Esophagus muscularis mucosa (tissue), 4 donors: ENCODE data around the gene B4GALT7. TPM values are rescaled to one million over a fixed set of nuclear protein-coding genes. Genes with fewer than 3 reads are reported as not detected.

ENCODE experiments used
- DNase-seq: peaks from one replicate; pipeline ENCODE4 v3.0.0-alpha.2; 2017; ENCODE audit errors: extremely low spot score
- H3K27ac ChIP-seq, 4 donors: fragments of 200-600 bp; sonication (generic); replicated peaks in 1 of 4; 1 replicate in 3 of 4; 2 replicates in 1 of 4; pipeline ENCODE4 v1.5.1; 2016 to 2019; ENCODE audit warnings: mild to moderate bottlenecking in 1 of 4
- H3K27me3 ChIP-seq, 4 donors: fragments of 200-600 bp; sonication (generic); one replicate each; pipeline versions ENCODE4 v1.5.1 to v1.6.0; 2016 to 2019
- H3K36me3 ChIP-seq, 4 donors: fragments of 200-600 bp; sonication (generic); one replicate each; pipeline ENCODE4 v1.5.1; 2016 to 2019
- H3K4me1 ChIP-seq, 4 donors: fragments of 200-600 bp; sonication (generic); one replicate each; pipeline ENCODE4 v1.5.1; 2016 to 2019
- H3K4me3 ChIP-seq, 4 donors: fragments of 200-600 bp; sonication (generic); 1 replicate in 2 of 4; 2 replicates in 2 of 4; pipeline ENCODE4 v1.5.1; 2016 to 2019; ENCODE audit warnings: mild to moderate bottlenecking in 4 of 4, moderate library complexity in 1 of 4
- H3K9me3 ChIP-seq, 4 donors: fragments of 200-600 bp; sonication (generic); 1 replicate in 3 of 4; 2 replicates in 1 of 4; pipeline ENCODE4 v1.5.1; 2016 to 2019
- CTCF ChIP-seq, 3 experiments: fragments of 200-600 bp in 2 of 3; fragments of 450-650 bp in 1 of 3; sonication (generic) in 2 of 3; IDR thresholded peaks; one replicate each; pipeline ENCODE4 v1.5.1; 2017 to 2019; ENCODE audit warnings: antibody characterized with exemption in 3 of 3, mild to moderate bottlenecking in 2 of 3, moderate library complexity in 1 of 3
- EP300 ChIP-seq: sonication (generic); formaldehyde crosslinking; IDR thresholded peaks from one replicate; pipeline ENCODE4 v1.6.1; 2017; ENCODE audit warnings: antibody characterized with exemption
- POLR2A ChIP-seq: fragments of 450-650 bp; IDR thresholded peaks from one replicate; pipeline ENCODE4 v1.6.1; 2017; ENCODE audit warnings: antibody characterized with exemption, moderate library complexity, mild to moderate bottlenecking, low read depth
- POLR2AphosphoS5 ChIP-seq, 2 donors: sonication (generic); formaldehyde crosslinking; IDR thresholded peaks; one replicate each; pipeline ENCODE4 v1.6.1; 2017; ENCODE audit warnings: antibody characterized with exemption in 2 of 2
- WGBS: methylation state at CpG from one replicate; pipeline ENCODE4 v1.1.5; 2018; 5-methylcytosine and 5-hydroxymethylcytosine counted together
- intact Hi-C: fragments of 100-400 bp; cut with DNase I; formaldehyde crosslinking; loops from one replicate; pipeline ENCODE4 v1.15.1; 2023
- total RNA-seq, 4 donors: library from RNA; depleted of rRNA; stranded (reverse); fragments of >200 nt; gene quantifications; one replicate each; pipeline versions ENCODE4 v1.1.0 to v1.2.1, GENCODE V29; 2016

Gene B4GALT7
- total RNA-seq, 4 donors from 2014 or later, result 14.3 to 17.9 (median 16.9) TPM

DNA sequence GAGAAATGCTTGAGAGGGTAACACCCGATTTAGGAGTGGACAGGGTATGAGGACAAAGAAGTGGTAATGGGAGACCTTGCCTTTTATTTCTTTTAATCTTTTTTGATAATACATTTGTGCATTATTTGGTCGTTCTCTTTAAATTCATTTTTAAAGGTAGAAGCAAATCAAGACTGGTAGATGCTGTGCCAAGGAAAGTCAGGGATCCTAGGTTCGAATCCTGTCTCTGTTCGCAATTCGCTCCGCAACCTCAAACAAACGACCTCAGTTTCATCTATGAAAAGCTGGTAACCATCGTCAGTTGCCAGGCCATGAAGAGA lies 8.3 kb upstream of the B4GALT7 start:
- no peaks in the 10 kb centered on the region for H3K9me3 ChIP-seq
- H3K4me1 ChIP-seq, result peaks cover 12 to 27% (median 21%) of the 10 kb centered on the region in 4 donors
- TF ChIP-seq POLR2AphosphoS5 (IDR thresholded peaks at IDR 0.05), result no peak
- TF ChIP-seq EP300, result no peak
- no peak for TF ChIP-seq CTCF (IDR thresholded peaks at IDR 0.05)
- peaks cover 0 to 15% (median 0%) of the 10 kb centered on the region in 4 donors for H3K27me3 ChIP-seq
- DNase-seq, result no peak
- peak overlapping the region; percentile 81 to 100 (median 86) for H3K4me3 ChIP-seq
- H3K27ac ChIP-seq, result peak overlapping the region; percentile 71 to 82 (median 73)
- 15% methylated on average over 8 of the region's 8 CpGs for WGBS
- H3K36me3 ChIP-seq, result peaks cover 29 to 36% (median 34%) of the 10 kb centered on the region in 4 donors
- intact Hi-C loops, result loop anchor here (5.0 kb wide), 1 partner anchor 39 kb away; the partner anchor contains the start of gene FAM193B

DNA sequence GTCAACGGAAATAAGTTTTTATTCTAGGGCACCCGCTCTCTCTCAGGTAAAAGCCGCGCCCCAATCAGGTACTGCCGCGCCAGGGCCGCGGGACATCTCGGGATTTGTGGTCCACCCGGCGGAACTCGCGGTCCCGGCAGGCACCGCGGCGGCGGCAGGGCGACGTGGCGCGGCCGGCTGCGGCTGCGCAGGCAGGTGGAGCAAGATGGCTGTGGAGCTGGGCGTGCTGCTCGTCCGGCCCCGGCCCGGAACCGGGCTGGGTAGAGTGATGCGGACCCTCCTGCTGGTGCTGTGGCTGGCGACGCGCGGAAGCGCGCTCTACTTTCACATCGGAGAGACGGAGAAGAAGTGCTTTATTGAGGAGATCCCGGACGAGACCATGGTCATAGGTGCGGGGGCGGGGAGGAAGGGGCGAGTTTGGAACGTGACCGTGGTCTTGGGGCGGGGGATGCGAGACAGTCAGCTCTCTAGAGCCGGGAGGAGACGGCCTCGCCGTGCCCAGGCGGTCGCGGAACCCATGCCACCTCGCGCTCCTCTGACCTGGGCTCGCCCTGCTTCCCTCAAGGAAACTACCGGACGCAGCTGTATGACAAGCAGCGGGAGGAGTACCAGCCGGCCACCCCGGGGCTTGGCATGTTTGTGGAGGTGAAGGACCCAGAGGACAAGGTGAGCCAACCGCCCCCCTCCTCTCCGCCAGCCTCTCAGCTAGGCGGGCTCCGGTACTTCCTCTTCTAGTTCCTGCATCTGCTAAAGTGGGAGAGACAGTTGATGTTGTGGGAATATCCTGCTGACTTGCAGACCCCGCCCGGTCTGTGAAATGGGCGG lies 7.7 kb upstream of the B4GALT7 start, which contains the start of gene TMED9:
TSS of gene TMED9 (plus strand) at position 194 of the 825 bp plus-strand sequence. CDS start at position 206, 12 bp downstream.
- intact Hi-C loops, result loop anchor here (5.0 kb wide), 1 partner anchor 40 kb away; the partner anchor contains the start of gene FAM193B
- Histone ChIP-seq H3K4me3 (peak within 1 kb of the TSS; percentile 81 to 100 (median 86)), H3K9me3 (no peaks in the 10 kb centered on the region), H3K27ac (peak within 1 kb of the TSS; percentile 71 to 82 (median 73)), H3K27me3 (peaks cover 0 to 11% (median 0%) of the 10 kb centered on the region in 4 donors), H3K4me1 (peaks cover 12 to 27% (median 21%) of the 10 kb centered on the region in 4 donors), H3K36me3 (peaks cover 30 to 41% (median 36%) of the 10 kb centered on the region in 4 donors)
- peak; percentile 90 to 94 for TF ChIP-seq POLR2AphosphoS5 (IDR thresholded peaks at IDR 0.05)
- peak; percentile 77 for TF ChIP-seq POLR2A
- TF ChIP-seq CTCF (IDR thresholded peaks at IDR 0.05), result peak in 2 of 3 experiments; percentile 32 to 33
- TF ChIP-seq EP300, result no peak
- DNase-seq, result no peak
- 2% methylated on average over 54 of the region's 71 CpGs for WGBS

DNA sequence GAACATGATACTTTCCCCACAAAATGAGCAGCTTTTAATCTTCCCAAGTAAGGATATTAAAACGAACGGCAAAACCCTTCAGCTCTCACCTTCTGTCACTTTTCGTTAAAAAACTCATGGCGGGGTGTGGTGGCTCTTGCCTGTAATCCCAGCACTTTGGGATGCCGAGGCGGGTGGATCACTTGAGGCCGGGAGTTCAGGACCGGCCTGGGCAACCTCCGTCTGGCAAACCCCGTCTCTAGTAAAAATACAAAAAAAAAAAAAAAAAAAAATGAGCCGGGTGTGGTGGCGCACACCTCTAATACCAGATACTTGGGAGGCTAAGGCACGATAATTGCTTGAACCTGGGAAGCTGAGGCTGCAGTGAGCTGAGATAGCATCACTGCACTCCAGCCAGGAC lies 7.0 kb upstream of the B4GALT7 start:
- intact Hi-C loops, result loop anchor here (5.0 kb wide), 1 partner anchor 41 kb away; the partner anchor contains the start of gene FAM193B
- peaks cover 12 to 27% (median 21%) of the 10 kb centered on the region in 4 donors for H3K4me1 ChIP-seq
- H3K27ac ChIP-seq, result peak overlapping the region in 1 of 4 donors; percentile 71
- no peak for TF ChIP-seq POLR2AphosphoS5 (IDR thresholded peaks at IDR 0.05)
- no peak for TF ChIP-seq POLR2A
- TF ChIP-seq CTCF (IDR thresholded peaks at IDR 0.05), result no peak
- no peak for TF ChIP-seq EP300
- H3K9me3 ChIP-seq, result no peaks in the 10 kb centered on the region
- WGBS, result 83% methylated on average over 13 of the region's 13 CpGs
- H3K27me3 ChIP-seq, result peaks cover 0 to 10% (median 0%) of the 10 kb centered on the region in 4 donors
- peaks cover 30 to 41% (median 36%) of the 10 kb centered on the region in 4 donors for H3K36me3 ChIP-seq
- no peak for DNase-seq
- H3K4me3 ChIP-seq, result peak overlapping the region; percentile 81 to 100 (median 86)

- H3K27ac ChIP-seq, result no peak overlapping the region
- DNase-seq, result no peak
- WGBS, result 81% methylated on average over 3 of the region's 3 CpGs
- TF ChIP-seq POLR2A, result no peak
- no peak for TF ChIP-seq CTCF (IDR thresholded peaks at IDR 0.05)
- no peak for TF ChIP-seq POLR2AphosphoS5 (IDR thresholded peaks at IDR 0.05)
- TF ChIP-seq EP300, result no peak
- H3K4me3 ChIP-seq, result no peak overlapping the region
- intact Hi-C loops, result loop anchor here (5.0 kb wide), 1 partner anchor 41 kb away; the partner anchor contains the start of gene FAM193B
- peaks cover 12 to 27% (median 21%) of the 10 kb centered on the region in 4 donors for H3K4me1 ChIP-seq
- H3K36me3 ChIP-seq, result peaks cover 30 to 41% (median 36%) of the 10 kb centered on the region in 4 donors
- H3K27me3 ChIP-seq, result peaks cover 0 to 10% (median 0%) of the 10 kb centered on the region in 4 donors
- H3K9me3 ChIP-seq, result no peaks in the 10 kb centered on the region
Measured at GRCh38 chr5:177593511-177593910, 6.4 kb upstream of the B4GALT7 start.
